Measurements from ENCODE around the gene DCAF6.

- TF ChIP-seq, protein P1, sequence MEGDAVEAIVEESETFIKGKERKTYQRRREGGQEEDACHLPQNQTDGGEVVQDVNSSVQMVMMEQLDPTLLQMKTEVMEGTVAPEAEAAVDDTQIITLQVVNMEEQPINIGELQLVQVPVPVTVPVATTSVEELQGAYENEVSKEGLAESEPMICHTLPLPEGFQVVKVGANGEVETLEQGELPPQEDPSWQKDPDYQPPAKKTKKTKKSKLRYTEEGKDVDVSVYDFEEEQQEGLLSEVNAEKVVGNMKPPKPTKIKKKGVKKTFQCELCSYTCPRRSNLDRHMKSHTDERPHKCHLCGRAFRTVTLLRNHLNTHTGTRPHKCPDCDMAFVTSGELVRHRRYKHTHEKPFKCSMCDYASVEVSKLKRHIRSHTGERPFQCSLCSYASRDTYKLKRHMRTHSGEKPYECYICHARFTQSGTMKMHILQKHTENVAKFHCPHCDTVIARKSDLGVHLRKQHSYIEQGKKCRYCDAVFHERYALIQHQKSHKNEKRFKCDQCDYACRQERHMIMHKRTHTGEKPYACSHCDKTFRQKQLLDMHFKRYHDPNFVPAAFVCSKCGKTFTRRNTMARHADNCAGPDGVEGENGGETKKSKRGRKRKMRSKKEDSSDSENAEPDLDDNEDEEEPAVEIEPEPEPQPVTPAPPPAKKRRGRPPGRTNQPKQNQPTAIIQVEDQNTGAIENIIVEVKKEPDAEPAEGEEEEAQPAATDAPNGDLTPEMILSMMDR (IDR thresholded peaks at IDR 0.05), result no peak
- TF ChIP-seq EZH2 (IDR thresholded peaks at IDR 0.05) (no peak), EZH2phosphoT487 (IDR thresholded peaks at IDR 0.05) (no peak)
These were observed 46.1 kb upstream of the DCAF6 start for GRCh38 chr1:167890400-167890799.
